HK-2 (cell line): ENCODE results near the gene SLC11A2.
"Not testable (repeated sequence)": the region's sequence is repeated elsewhere in the genome, so short reads cannot be mapped to it uniquely, and the experiment has no call there.

ENCODE experiments used
- DNase-seq: peaks from one replicate; pipeline ENCODE4 v3.0.0-alpha.2; 2018; ENCODE audit not compliant: unreplicated experiment

The SLC11A2 gene

GRCh38 chr12:50990147-50990727, 35.9 kb downstream of the SLC11A2 start:
- no peak for DNase-seq

DNA sequence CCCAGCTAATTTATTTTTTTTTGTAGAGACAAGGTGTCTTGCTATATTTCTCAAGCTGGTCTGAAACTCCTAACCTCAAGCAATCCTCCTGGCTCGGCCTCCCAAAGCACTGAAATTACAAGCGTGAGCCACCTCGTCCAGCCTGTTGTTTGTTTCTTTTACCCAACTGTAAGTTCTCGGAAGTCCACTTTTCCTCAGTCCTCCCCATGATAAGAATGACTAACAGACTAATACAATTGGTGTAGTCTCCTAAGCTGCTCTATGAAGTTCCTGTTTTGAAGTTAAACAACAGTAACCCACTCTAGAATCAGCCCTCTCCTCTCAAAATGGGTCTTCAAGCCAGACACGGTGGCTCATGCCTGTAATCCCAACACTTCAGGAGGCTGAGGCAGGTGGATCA, 37.3 kb downstream of the SLC11A2 start:
- no peak for DNase-seq

GRCh38 chr12:50988051-50988450, 38.1 kb downstream of the SLC11A2 start:
- DNase-seq: no peak

DNA sequence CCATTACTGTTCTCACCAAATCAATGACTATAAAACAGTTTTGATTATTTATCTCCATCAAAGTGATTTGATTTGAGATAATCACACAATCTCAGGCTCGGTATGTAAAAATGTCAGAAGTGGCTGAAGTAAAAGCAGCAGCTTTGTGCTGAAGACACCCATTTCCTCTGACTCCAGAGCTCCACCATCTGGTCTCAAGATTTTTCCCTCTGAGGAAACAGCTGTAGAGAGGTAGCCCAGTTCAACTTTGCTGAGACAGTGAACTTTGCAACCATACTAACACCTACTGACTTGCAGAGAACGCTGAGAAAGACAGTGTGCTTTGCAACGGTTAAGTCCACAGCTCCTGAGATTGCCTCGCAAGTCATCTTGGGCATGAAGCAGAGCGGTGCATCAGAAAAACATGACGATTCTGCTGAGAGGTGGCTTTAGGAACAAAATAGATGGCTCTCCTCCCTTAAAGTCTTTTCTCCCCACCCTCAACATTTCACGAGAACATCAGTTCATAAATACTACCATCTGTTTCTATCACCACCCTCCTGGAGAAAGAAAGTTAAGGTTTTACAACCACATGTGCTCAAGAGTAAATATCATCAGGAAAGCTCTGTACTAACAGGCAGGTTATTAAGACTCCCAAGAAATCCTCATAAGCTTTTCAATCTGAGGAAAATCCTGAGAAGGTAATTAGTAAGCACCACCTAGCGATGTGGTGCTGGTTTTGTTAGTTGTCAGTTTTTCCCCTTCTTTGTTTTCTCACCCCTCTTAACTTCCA, 39.0 kb downstream of the SLC11A2 start:
- no peak for DNase-seq

GRCh38 chr12:50985322-50985721, 40.9 kb downstream of the SLC11A2 start:
- DNase-seq: no peak

GRCh38 chr12:50984586-50985298, 41.4 kb downstream of the SLC11A2 start:
- DNase-seq: no peak

GRCh38 chr12:50981319-50982239, 44.6 kb downstream of the SLC11A2 start:
- DNase-seq: no peak

- DNase-seq: no peak
Observed at GRCh38 chr12:50980545-50980944, 45.6 kb downstream of the SLC11A2 start.

DNA sequence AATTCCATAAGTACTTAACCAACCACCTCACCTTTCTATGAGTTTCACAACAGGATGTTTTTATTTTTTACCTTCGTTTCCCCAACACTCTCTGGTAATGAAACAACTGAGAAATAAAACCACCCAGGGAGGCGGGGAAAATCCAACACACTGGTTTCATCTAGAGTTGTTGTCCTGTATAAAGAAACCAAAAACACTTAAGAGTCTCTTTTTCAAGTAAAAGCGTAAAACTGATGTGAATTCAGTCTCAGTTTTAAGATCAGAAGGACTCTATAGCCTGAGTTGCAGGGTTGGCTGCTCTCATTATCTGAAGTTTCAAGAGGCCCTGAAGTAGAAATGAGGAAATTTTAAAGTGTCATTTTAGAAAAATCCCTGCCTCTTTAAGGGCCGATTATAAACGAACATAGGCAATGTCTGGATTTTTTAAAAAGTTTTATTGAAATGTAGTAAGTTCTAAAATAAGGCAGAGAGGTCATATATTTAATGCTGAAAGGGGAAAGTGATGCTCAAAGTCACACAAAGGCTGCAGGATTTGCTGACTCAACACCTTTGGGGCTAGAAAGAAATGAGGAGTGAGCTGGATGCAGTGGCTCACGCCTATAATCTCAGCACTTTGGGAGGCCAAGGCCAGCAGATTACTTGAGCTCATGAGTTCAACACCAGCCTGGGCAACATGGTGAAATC, 46.7 kb downstream of the SLC11A2 start:
- no peak for DNase-seq

GRCh38 chr12:50971946-50972345, 54.2 kb downstream of the SLC11A2 start:
- DNase-seq: no peak

DNA sequence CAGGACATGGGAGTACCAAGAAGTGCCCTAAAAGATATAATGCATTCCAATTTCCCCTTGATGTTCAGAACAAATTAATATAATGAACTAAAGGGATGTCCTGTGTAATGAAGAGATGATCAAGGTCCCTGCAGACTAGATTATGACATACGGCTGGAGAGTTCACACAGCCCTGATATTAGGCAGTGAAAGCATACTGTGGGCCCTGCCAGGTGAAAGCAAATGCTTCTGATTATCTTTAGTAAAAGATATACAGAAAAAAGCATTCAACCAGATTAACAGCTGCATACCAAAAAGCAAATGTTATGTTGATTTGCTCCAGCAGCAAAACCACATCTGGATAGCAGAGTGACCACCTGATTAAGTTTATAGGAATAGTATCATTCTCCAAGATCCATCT, 61.8 kb downstream of the SLC11A2 start:
- DNase-seq: no peak

GRCh38 chr12:50961708-50962107, 64.5 kb downstream of the SLC11A2 start:
- DNase-seq: no peak

GRCh38 chr12:50960130-50960529, 66.1 kb downstream of the SLC11A2 start:
- no peak for DNase-seq

DNA sequence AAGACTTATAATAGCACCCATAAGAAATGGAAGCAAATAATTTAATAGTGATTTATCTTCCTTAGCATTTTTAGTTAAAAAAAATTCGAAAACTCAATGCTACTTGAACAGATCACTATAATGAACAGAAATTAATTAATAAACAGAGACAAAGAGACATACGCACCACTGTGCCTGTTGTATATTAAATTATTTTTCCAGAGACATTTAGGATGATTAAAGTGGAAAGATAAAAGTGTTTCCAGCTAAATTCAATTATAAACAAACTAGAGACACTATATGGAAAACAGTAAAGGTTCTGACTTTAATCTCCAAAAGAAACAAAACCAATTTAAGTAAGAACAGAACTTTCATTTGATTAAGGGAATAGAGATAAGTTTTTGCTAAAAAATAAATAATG, 70.5 kb downstream of the SLC11A2 start:
- no peak for DNase-seq

DNA sequence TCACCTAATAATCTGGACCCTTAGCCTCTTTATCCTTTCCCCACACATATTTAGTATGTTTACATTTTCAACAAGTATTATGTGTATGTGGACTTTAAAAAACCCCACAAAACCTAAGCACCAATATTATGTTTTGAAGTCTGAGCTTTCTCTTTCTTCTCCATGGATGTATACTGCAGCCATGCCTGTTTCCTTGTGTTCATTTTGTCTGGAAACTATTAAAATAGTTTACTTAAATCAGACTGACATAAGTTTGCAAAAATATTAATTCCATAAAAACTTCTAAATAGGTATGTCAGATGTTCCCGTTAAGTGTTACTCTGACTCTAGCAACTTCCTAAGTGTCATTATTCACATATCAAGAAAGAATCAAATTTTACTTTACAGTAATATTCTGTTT, 70.9 kb downstream of the SLC11A2 start:
- DNase-seq: no peak

DNA sequence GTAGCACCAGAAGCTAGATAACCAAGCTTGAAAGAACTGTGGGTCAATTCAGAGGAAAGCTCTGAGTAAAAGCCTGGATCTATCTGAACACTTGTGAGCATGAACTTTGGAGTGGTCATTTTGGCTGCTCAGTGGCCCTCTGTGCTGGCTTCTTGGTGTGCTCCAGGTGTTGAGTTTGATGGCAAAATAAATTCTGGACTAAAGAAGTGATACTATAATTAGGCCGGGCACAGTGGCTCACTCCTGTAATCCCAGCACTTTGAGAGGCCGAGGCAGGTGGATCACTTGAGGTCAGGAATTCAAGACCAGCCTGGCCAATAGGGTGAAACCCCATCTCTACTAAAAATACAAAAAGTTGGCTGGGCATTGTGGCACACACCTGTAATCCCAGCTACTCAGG, 71.4 kb downstream of the SLC11A2 start:
- not testable (repeated sequence) for DNase-seq

DNA sequence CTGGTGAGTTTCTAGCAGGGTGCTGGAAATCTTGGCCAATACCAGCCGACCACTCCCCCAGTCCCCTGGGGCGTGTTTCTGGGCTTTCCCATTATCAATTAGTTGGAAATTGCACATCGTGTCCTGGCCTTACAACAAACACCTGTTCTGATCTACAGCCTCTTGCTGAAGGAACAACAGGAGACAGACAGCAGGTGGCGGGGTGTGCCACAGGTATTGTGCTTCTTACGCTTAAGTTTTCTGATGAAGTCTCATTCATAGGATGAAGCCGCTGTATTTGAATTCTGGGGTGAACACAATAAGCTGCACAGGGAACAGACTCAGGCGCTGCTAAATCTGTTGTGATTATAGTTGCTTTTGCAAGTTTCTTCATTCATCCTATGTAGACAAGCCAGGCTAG, 73.1 kb downstream of the SLC11A2 start:
- no peak for DNase-seq

- no peak for DNase-seq
Observed at GRCh38 chr12:50952510-50952909, 73.7 kb downstream of the SLC11A2 start, which contains the start of gene HIGD1C. Gene HIGD1C (plus strand): TSS chr12:50952544. CDS start chr12:50953999, 1,455 bp downstream.

GRCh38 chr12:50951112-50951511, 75.1 kb downstream of the SLC11A2 start:
- no peak for DNase-seq

DNA sequence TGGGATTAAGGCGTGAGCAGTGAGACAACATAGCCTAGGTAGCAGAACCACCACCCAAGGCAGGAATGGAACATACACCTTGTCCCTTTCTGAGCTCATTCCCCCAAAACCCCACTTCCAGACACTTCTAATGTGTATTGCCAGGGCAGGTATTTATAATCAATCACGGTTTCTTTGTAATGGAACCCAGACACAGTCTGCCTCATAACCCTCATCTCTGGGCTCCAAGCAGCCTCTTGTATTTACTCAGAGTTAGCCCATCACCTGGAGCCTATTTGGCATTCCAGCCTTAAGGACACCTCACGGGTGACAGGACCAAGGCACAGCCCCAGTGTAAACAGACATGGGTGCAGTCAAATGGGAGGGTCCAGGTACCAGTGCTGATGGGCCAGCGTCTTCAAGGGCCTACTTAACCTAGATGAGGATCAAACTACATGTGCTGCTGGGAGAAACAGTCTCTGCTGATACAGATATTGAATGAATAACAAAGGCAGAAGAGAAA, 76.3 kb downstream of the SLC11A2 start:
- DNase-seq: no peak

GRCh38 chr12:50948798-50949197, 77.4 kb downstream of the SLC11A2 start:
- no peak for DNase-seq
